Epithelial cell of proximal tubule (primary cell): ENCODE results near the gene DCTN4. TPM values are rescaled to one million over a fixed set of nuclear protein-coding genes. Genes with fewer than 3 reads are reported as not detected.

Experiments
- DNase-seq: peaks from one replicate; pipeline ENCODE4 v3.0.0-alpha.2; 2011; ENCODE audit warnings: low read depth
- H3K4me3 ChIP-seq: 2 replicates; pipeline ENCODE4 v1.5.1; 2011; ENCODE audit warnings: low read depth, mild to moderate bottlenecking, low read length
- total RNA-seq: library from RNA; depleted of rRNA; stranded (reverse); fragments of >200 nt; gene quantifications from 2 replicates; pipeline ENCODE4 v1.2.3, GENCODE V29; 2015
- TF ChIP-seq, protein P1 (sequence below): conservative IDR thresholded peaks from 2 replicates; pipeline ENCODE4 v1.5.1; 2012; ENCODE audit warnings: low read depth, mild to moderate bottlenecking, low read length

Gene DCTN4
- total RNA-seq, 1 donor from 2014 or later = 29.0 TPM

DNA sequence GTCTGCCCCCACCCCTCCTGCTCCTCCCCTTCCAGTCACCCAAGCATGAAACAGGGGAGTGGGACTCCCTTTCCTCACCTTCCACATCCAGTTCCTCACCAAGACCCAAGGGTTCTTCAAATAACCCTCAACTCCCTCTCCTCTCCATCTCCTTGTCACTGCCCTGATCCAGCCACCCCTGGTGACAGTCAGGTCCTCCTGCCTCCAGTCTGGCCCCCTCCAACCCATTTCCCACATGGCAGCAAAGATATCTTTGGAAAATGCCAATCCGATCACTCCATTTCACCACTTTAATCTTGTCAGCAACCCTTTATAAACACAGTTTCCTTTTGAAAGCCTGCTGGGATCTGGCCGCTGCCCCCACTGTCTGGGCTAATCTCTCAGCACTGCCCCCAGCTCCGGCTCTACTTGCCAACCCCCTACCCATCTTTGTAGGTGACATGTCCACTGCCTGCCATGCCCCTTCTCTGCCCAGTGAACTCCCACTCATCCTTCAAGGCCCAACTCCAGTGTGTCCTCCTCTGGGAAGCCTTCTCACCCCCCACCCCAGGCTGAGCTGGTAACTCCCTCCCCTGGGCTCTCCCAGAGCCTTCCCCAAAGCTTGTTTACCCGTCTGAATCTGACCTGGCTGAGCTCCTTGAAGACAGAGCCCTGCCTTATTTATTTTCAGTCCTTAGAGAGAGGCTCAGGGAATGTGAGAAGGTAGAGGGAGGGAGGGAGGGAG lies 98.5 kb downstream of the DCTN4 start:
- no peak overlapping the region for H3K4me3 ChIP-seq
- TF ChIP-seq, protein P1, sequence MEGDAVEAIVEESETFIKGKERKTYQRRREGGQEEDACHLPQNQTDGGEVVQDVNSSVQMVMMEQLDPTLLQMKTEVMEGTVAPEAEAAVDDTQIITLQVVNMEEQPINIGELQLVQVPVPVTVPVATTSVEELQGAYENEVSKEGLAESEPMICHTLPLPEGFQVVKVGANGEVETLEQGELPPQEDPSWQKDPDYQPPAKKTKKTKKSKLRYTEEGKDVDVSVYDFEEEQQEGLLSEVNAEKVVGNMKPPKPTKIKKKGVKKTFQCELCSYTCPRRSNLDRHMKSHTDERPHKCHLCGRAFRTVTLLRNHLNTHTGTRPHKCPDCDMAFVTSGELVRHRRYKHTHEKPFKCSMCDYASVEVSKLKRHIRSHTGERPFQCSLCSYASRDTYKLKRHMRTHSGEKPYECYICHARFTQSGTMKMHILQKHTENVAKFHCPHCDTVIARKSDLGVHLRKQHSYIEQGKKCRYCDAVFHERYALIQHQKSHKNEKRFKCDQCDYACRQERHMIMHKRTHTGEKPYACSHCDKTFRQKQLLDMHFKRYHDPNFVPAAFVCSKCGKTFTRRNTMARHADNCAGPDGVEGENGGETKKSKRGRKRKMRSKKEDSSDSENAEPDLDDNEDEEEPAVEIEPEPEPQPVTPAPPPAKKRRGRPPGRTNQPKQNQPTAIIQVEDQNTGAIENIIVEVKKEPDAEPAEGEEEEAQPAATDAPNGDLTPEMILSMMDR = no peak
- DNase-seq = no peak

DNA sequence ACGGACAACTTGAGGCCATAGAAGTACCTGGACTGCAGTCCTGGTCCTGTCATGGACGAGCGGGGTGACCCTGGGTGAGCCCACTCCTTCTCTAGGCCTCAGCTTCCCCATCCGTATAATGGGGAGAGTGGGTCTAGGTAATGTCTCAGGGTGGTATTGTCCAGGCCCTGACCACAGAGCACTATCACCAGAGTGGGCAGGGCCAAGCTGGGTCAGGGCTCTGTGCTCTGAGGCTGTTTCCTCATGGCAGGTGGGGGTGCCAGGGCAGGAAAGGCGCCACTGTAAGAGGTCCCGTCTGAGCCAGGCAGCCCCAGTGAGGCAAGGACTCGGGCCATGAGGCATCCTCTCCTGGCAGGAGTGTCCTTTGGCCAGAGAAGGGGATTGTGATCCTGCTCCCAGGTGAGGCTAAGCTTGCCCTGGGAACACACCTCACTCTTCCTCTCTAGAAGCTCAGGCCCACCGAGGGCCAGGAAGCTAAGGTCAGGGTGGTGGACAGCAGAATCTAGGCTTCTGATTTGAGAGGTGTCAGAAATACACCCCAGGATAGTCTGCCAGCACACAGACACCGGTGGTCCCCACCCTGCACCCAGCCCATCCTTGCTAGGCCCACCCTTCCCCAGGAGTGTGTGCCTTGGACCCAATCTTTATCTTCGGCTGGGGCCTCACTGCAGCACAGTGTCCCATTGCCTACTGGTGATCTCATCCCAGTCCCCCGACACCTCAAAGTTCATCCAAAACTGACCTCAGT lies 99.3 kb downstream of the DCTN4 start:
- no peak for DNase-seq

DNA sequence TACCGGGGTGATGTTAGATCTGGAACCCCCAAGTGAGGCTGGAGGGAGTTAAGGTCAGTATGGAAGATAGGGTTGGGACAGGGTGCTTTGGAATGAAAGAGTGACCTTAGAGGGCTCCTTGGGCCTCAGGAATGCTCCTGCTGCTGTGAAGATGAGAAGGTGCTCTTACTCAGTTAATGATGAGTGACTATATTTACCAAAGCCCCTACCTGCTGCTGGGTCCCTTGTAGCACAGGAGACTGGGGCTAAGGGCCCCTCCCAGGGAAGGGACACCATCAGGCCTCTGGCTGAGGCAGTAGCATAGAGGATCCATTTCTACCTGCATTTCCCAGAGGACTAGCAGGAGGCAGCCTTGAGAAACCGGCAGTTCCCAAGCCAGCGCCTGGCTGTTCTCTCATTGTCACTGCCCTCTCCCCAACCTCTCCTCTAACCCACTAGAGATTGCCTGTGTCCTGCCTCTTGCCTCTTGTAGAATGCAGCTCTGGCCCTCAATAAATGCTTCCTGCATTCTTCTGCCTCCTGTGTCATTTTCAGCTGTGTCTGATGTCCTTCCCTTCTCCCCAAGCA lies 100.0 kb downstream of the DCTN4 start:
- H3K4me3 ChIP-seq = no peak overlapping the region
- no peak for DNase-seq
- TF ChIP-seq, protein P1 = no peak

More for the DNA sequence above, 99.3 kb downstream of the DCTN4 start:
- TF ChIP-seq, protein P1 = no peak
- H3K4me3 ChIP-seq = no peak overlapping the region

Other genes with a start within 250 kb of the DCTN4 start
- gene SYNPO, start 118.4 kb downstream of the DCTN4 start, total RNA-seq = 0.43 and 1.4 TPM in 2 replicates
- gene MYOZ3, start 97.8 kb downstream of the DCTN4 start, total RNA-seq = 2.2 and 3.6 TPM in 2 replicates
- gene RBM22, start 58.0 kb downstream of the DCTN4 start, total RNA-seq = 33.2 and 35.6 TPM in 2 replicates
- 8.8 and 9.5 TPM in 2 replicates for gene SMIM3, start 19.7 kb upstream of the DCTN4 start, total RNA-seq
- gene IRGM, start 87.5 kb upstream of the DCTN4 start, total RNA-seq = not detected in 2 replicates
- gene ZNF300, start 146.0 kb upstream of the DCTN4 start, total RNA-seq = 6.3 and 10.3 TPM in 2 replicates